ENCODE measurements around the gene OSTN.

DNA sequence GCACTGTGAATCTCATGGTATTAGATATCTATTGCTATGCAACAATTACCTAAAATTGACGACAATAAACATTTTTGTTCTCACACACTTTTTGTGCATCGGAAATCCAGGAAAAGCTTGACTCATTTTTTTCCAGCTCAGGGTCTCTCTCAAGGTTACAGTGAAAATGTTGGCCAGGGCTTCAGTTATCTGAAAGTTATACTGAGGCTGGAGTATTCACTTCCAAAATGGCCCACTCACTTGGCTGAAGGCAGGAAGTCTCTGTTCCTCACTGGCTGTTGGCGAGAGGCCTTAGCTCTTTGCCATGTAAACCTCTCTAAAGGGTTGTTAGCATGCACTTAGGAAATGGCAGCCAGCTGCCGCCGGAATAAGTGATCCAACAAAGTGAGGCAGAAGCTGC, 41.4 kb downstream of the OSTN start:
- TF ChIP-seq, protein P1, sequence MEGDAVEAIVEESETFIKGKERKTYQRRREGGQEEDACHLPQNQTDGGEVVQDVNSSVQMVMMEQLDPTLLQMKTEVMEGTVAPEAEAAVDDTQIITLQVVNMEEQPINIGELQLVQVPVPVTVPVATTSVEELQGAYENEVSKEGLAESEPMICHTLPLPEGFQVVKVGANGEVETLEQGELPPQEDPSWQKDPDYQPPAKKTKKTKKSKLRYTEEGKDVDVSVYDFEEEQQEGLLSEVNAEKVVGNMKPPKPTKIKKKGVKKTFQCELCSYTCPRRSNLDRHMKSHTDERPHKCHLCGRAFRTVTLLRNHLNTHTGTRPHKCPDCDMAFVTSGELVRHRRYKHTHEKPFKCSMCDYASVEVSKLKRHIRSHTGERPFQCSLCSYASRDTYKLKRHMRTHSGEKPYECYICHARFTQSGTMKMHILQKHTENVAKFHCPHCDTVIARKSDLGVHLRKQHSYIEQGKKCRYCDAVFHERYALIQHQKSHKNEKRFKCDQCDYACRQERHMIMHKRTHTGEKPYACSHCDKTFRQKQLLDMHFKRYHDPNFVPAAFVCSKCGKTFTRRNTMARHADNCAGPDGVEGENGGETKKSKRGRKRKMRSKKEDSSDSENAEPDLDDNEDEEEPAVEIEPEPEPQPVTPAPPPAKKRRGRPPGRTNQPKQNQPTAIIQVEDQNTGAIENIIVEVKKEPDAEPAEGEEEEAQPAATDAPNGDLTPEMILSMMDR (conservative IDR thresholded peaks at IDR 0.05; ENCODE audit: low read depth in 2 of 2), result no peak
- TF ChIP-seq ZNF114 (CRISPR knock-in tag; IDR thresholded peaks at IDR 0.05), result no peak
- TF ChIP-seq, protein P2, sequence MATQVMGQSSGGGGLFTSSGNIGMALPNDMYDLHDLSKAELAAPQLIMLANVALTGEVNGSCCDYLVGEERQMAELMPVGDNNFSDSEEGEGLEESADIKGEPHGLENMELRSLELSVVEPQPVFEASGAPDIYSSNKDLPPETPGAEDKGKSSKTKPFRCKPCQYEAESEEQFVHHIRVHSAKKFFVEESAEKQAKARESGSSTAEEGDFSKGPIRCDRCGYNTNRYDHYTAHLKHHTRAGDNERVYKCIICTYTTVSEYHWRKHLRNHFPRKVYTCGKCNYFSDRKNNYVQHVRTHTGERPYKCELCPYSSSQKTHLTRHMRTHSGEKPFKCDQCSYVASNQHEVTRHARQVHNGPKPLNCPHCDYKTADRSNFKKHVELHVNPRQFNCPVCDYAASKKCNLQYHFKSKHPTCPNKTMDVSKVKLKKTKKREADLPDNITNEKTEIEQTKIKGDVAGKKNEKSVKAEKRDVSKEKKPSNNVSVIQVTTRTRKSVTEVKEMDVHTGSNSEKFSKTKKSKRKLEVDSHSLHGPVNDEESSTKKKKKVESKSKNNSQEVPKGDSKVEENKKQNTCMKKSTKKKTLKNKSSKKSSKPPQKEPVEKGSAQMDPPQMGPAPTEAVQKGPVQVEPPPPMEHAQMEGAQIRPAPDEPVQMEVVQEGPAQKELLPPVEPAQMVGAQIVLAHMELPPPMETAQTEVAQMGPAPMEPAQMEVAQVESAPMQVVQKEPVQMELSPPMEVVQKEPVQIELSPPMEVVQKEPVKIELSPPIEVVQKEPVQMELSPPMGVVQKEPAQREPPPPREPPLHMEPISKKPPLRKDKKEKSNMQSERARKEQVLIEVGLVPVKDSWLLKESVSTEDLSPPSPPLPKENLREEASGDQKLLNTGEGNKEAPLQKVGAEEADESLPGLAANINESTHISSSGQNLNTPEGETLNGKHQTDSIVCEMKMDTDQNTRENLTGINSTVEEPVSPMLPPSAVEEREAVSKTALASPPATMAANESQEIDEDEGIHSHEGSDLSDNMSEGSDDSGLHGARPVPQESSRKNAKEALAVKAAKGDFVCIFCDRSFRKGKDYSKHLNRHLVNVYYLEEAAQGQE (IDR thresholded peaks at IDR 0.05; ENCODE audit: unreplicated experiment), result no peak
- no peak for TF ChIP-seq EZH2phosphoT487 (IDR thresholded peaks at IDR 0.05; ENCODE audit: unreplicated experiment)
- no peak for TF ChIP-seq POLR2AphosphoS5 (IDR thresholded peaks at IDR 0.05; ENCODE audit: low read depth)
- TF ChIP-seq EZH2 (IDR thresholded peaks at IDR 0.05; ENCODE audit: low read depth, unreplicated experiment), result no peak

All from GM23338 (cell line).